ENCODE results near the gene POU2AF1. TPM values are rescaled to one million over a fixed set of nuclear protein-coding genes. Genes with fewer than 3 reads are reported as not detected.

The POU2AF1 gene
- total RNA-seq, 3 donors from 2014 or later (not counting 1 experiment from before 2014, with no cell fraction given), result 0.82 to 16.8 (median 1.1) TPM

GRCh38 chr11:111348147-111348546, 30.9 kb downstream of the POU2AF1 start:
- DNase-seq (no peak), ATAC-seq (no peak)
- no peaks in the 10 kb centered on the region for H3K9me3 Mint-ChIP-seq
- H3K9me3 ChIP-seq (ENCODE audit: control insufficient read depth, insufficient read depth, low read length), result no peaks in the 10 kb centered on the region
- no peak overlapping the region for H3K27ac Mint-ChIP-seq
- no peak overlapping the region for H3K4me3 ChIP-seq (ENCODE audit: low read length)
- H3K4me1 ChIP-seq (ENCODE audit: control insufficient read depth, insufficient read depth, low read length), result no peaks in the 10 kb centered on the region
- peaks cover 5 to 12% of the 10 kb centered on the region in 2 donors for H3K27me3 Mint-ChIP-seq (ENCODE audit: low read depth in 2 of 2)
- TF ChIP-seq CTCF (IDR thresholded peaks at IDR 0.05), result no peak
- no CpG with 5 or more reads among the region's 3 CpGs for WGBS (ENCODE audit: insufficient coverage)
- intact Hi-C loops (cut with micrococcal nuclease), result no loop called here
- H3K4me1 Mint-ChIP-seq, result no peaks in the 10 kb centered on the region
- no peaks in the 10 kb centered on the region for H3K36me3 Mint-ChIP-seq
- H3K36me3 ChIP-seq (ENCODE audit: control insufficient read depth, insufficient read depth, low read length), result no peaks in the 10 kb centered on the region
- no peak overlapping the region for H3K27ac ChIP-seq (ENCODE audit: low read length)
- H3K27me3 ChIP-seq (ENCODE audit: control insufficient read depth, insufficient read depth, low read length), result no peaks in the 10 kb centered on the region
- no peak overlapping the region for H3K4me3 Mint-ChIP-seq

GRCh38 chr11:111347723-111348115, 31.4 kb downstream of the POU2AF1 start:
- Histone ChIP-seq H3K4me1 (ENCODE audit: control insufficient read depth, insufficient read depth, low read length) (no peaks in the 10 kb centered on the region), H3K27ac (ENCODE audit: low read length) (no peak overlapping the region), H3K27me3 (ENCODE audit: control insufficient read depth, insufficient read depth, low read length) (no peaks in the 10 kb centered on the region), H3K4me3 (ENCODE audit: low read length) (no peak overlapping the region), H3K36me3 (ENCODE audit: control insufficient read depth, insufficient read depth, low read length) (no peaks in the 10 kb centered on the region), H3K9me3 (ENCODE audit: control insufficient read depth, insufficient read depth, low read length) (no peaks in the 10 kb centered on the region)
- TF ChIP-seq CTCF (IDR thresholded peaks at IDR 0.05), result no peak
- Mint-ChIP-seq H3K27me3 (ENCODE audit: low read depth in 2 of 2) (peaks cover 5 to 12% of the 10 kb centered on the region in 2 donors), H3K27ac (no peak overlapping the region), H3K4me1 (no peaks in the 10 kb centered on the region), H3K9me3 (no peaks in the 10 kb centered on the region), H3K36me3 (no peaks in the 10 kb centered on the region), H3K4me3 (no peak overlapping the region)
- DNase-seq, result no peak
- no peak for ATAC-seq
- intact Hi-C loops (cut with micrococcal nuclease), result no loop called here
- 83% methylated on average over 3 of the region's 3 CpGs for WGBS (ENCODE audit: insufficient coverage)

- H3K27ac Mint-ChIP-seq, result no peak overlapping the region
These were observed 31.9 kb downstream of the POU2AF1 start for GRCh38 chr11:111347002-111347722.

More at GRCh38 chr11:111347002-111347722, 31.9 kb downstream of the POU2AF1 start:
- peaks cover 5 to 12% of the 10 kb centered on the region in 2 donors for H3K27me3 Mint-ChIP-seq (ENCODE audit: low read depth in 2 of 2)
- Histone ChIP-seq H3K27me3 (ENCODE audit: control insufficient read depth, insufficient read depth, low read length) (no peaks in the 10 kb centered on the region), H3K9me3 (ENCODE audit: control insufficient read depth, insufficient read depth, low read length) (no peaks in the 10 kb centered on the region), H3K36me3 (ENCODE audit: control insufficient read depth, insufficient read depth, low read length) (no peaks in the 10 kb centered on the region), H3K4me3 (ENCODE audit: low read length) (no peak overlapping the region), H3K4me1 (ENCODE audit: control insufficient read depth, insufficient read depth, low read length) (no peaks in the 10 kb centered on the region), H3K27ac (ENCODE audit: low read length) (no peak overlapping the region)
- no peak for TF ChIP-seq CTCF (IDR thresholded peaks at IDR 0.05)
- intact Hi-C loops (cut with micrococcal nuclease), result no loop called here
- WGBS (ENCODE audit: insufficient coverage), result 84% methylated on average over 5 of the region's 6 CpGs
- H3K36me3 Mint-ChIP-seq, result no peaks in the 10 kb centered on the region
- H3K9me3 Mint-ChIP-seq, result no peaks in the 10 kb centered on the region
- no peak for DNase-seq
- H3K4me3 Mint-ChIP-seq, result no peak overlapping the region
- ATAC-seq, result no peak
- no peaks in the 10 kb centered on the region for H3K4me1 Mint-ChIP-seq
